ENCODE data around the gene RSL1D1. TPM values are rescaled to one million over a fixed set of nuclear protein-coding genes. Genes with fewer than 3 reads are reported as not detected.

RSL1D1 gene
- total RNA-seq, 1 experiment from 2014 or later, result 624 TPM

DNA sequence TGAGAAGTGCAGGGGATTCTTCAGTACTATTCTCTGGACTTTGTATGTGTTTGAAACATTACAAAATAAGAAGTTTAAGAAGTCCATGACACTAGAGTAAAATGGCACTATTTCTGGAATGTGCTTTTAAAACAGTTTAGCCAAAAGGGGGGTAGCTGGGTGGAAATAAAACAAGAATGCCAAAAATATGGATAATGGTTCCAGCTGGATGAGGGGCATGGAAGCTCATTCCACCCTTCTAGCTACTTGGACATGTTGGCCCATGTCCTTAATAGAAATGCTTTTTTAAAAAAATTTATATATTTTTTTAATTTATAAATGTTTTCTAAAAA is 67.3 kb downstream of the RSL1D1 start:
- in situ Hi-C loops (cut with HindIII; ENCODE audit: low sequenced_read_pairs), result no loop called here

More for the DNA sequence above, 67.3 kb downstream of the RSL1D1 start:
- no peak for DNase-seq (ENCODE audit: low spot score)

Other genes with a start within 250 kb of the RSL1D1 start
- 18.2 and 28.1 TPM in 2 replicates for gene SNN, start 183.1 kb downstream of the RSL1D1 start, total RNA-seq (2014; rRNA removed; shearing (Covaris generic))
- 25.4 and 31.9 TPM in 2 replicates for gene TXNDC11, start 108.7 kb downstream of the RSL1D1 start, total RNA-seq (2014; rRNA removed; shearing (Covaris generic))
- gene ZC3H7A, start 54.3 kb downstream of the RSL1D1 start, total RNA-seq (2014; rRNA removed; shearing (Covaris generic)), result 37.0 and 54.2 TPM in 2 replicates
- 22.8 and 26.5 TPM in 2 replicates for gene GSPT1, start 64.4 kb upstream of the RSL1D1 start, total RNA-seq (2014; rRNA removed; shearing (Covaris generic))
- 0.43 and 0.47 TPM in 2 replicates for gene NPIPB2, start 90.5 kb upstream of the RSL1D1 start, total RNA-seq (2014; rRNA removed; shearing (Covaris generic))
- gene TNFRSF17, start 113.7 kb upstream of the RSL1D1 start, total RNA-seq (2014; rRNA removed; shearing (Covaris generic)), result not detected in 2 replicates
- 6.7 and 7.7 TPM in 2 replicates for gene SNX29, start 125.2 kb upstream of the RSL1D1 start, total RNA-seq (2014; rRNA removed; shearing (Covaris generic))

Measured in G401 (cell line).